ENCODE measurements around the gene TALDO1. TPM values are rescaled to one million over a fixed set of nuclear protein-coding genes. Genes with fewer than 3 reads are reported as not detected.

Gene TALDO1
- total RNA-seq, 1 experiment from 2014 or later, result 268 TPM

DNA sequence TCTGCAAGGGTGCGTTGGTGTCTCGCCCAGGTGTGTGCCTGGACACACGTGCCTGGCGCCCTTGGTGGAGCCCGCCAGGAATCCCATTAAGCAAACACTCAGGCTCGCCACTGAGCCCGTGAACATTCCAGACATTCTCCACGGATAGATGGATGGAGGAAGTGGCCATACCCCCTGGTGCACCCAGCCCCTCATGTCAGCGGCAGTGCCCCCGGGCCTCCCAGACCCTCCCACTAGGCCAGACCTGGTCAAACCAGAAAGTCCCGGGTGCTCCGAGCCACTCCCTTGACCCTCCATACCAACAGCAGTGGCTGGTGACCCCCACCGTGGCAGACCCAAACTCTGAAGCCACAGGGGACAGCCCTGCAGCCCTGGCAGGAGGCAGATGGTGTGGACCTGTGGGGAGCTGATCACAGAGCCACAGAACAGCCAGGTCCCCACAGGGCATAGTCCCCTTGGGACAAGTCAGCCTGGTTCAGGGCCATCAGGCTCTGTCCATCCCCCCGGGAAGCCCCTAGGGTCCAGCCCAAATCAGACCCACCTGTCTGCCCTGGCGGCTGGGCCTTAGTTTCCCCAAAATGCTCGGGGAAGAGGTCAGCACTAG is 39.3 kb upstream of the TALDO1 start:
- H3K4me3 Mint-ChIP-seq, result peak overlapping the region; percentile 14 to 48; a peak in 1 of 5 replicates

More for the DNA sequence above, 39.3 kb upstream of the TALDO1 start:
- Histone ChIP-seq H3K79me2 (ENCODE audit: insufficient read depth, low read length) (no peaks in the 10 kb centered on the region), H2BK20ac (ENCODE audit: low read depth, low read length, poor library complexity, severe bottlenecking) (no peak overlapping the region), H2BK15ac (ENCODE audit: low read depth, low read length) (no peak overlapping the region), H3K4me2 (ENCODE audit: insufficient read depth, insufficient read length, low read length) (no peak overlapping the region), H4K91ac (ENCODE audit: insufficient read length, low read depth, low read length) (no peak overlapping the region), H3K9me3 (ENCODE audit: control insufficient read depth, low read depth, low read length) (no peaks in the 10 kb centered on the region), H3K23me2 (ENCODE audit: insufficient read length, low read depth, low read length, poor library complexity, severe bottlenecking) (peaks cover 3% of the 10 kb centered on the region), H2BK120ac (ENCODE audit: low read depth, low read length, poor library complexity, severe bottlenecking) (no peak overlapping the region), H2AK5ac (ENCODE audit: insufficient read length, low read length) (no peak overlapping the region), H3K79me1 (ENCODE audit: insufficient read depth, low read depth, low read length, poor library complexity, severe bottlenecking) (no peaks in the 10 kb centered on the region), H4K20me1 (ENCODE audit: control insufficient read depth, insufficient read depth, insufficient read length) (no peaks in the 10 kb centered on the region), H4K8ac (replicated peaks; ENCODE audit: insufficient read length, low read depth, low read length) (no peak overlapping the region), H3K4me1 (ENCODE audit: insufficient read depth, low read length) (peaks cover 5% of the 10 kb centered on the region; the same call in 1 of the 2 replicates), H2BK12ac (ENCODE audit: insufficient read length, low read depth, low read length) (no peak overlapping the region), H3K14ac (ENCODE audit: insufficient read depth, low read length) (no peak overlapping the region), H2BK5ac (ENCODE audit: insufficient read length, low read length) (no peak overlapping the region), H3K27me3 (ENCODE audit: insufficient read depth, low read length) (no peaks in the 10 kb centered on the region), H3K23ac (ENCODE audit: insufficient read length, low read depth, low read length) (no peak overlapping the region), H3K27ac (ENCODE audit: insufficient read length, low read depth, low read length) (no peak overlapping the region), H2AFZ (ENCODE audit: low read length) (no peak overlapping the region), H3K18ac (ENCODE audit: insufficient read length, low read depth, low read length) (no peak overlapping the region), H3T11ph (ENCODE audit: low read length) (no peak overlapping the region), H4K5ac (ENCODE audit: insufficient read length, low read depth, low read length) (no peak overlapping the region), H3K9ac (ENCODE audit: extremely low read depth, insufficient read length, low read length) (no peak overlapping the region), H3K56ac (ENCODE audit: insufficient read length, low read depth, low read length) (no peak overlapping the region), H3K4ac (ENCODE audit: low read depth, low read length) (no peak overlapping the region)
- Mint-ChIP-seq H3K9me3 (no peaks in the 10 kb centered on the region), H3K27ac (no peak overlapping the region), H3K4me1 (peaks cover 15 to 33% of the 10 kb centered on the region in 2 experiments), H3K36me3 (ENCODE audit: insufficient read depth in 1 of 3, low read depth in 3 of 3) (peaks cover 0 to 6% (median 0%) of the 10 kb centered on the region in 3 experiments; a peak in 1 of 7 replicates), H3K27me3 (ENCODE audit: low read depth) (no peaks in the 10 kb centered on the region)
- WGBS (ENCODE audit: extremely low coverage, insufficient read length, low lambda C conversion rate), result no CpG with 5 or more reads among the region's 16 CpGs
- TF ChIP-seq CTCF (conservative IDR thresholded peaks at IDR 0.05), result no peak
- peak; percentile 49 for DNase-seq

Data from H9 (cell line).